ENCODE data around the gene PDE4D.

The PDE4D gene

DNA sequence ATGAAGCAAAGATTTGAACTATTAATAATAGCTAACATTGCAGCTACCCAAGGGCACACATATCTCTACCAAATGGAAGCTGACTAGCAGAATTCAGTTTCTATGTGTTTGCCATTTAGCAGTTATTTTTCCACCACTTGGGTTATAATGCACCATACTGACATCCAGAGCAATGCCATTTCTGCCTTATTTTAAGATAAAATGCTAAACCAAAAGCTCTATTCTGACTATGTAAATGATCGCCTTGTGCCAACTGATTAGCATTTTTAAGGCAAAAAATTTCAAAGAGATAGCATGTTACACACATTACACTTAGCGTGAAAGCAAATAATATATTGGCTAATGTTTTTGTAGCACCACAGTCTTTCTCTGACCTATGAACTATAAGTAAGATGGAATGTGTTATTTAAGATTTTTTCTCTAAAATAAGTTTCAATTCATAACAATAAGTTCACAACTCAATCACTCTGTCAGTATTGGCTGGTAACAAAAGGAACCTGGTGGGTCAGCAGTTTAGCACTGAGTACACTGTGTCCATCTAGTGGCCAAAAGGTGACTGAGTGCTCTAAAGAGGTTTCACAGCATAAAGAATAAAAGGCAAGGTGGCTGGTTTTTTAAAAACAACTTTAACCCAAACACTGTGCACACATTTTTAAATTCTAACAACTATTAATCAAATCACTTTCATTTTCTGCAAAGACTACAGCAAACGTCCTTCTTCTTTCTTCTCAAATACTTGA is 443.5 kb downstream of the PDE4D start:
- Mint-ChIP-seq H3K27me3 (no peaks in the 10 kb centered on the region), H3K27ac (no peak overlapping the region), H3K4me3 (no peak overlapping the region), H3K36me3 (no peaks in the 10 kb centered on the region), H3K9me3 (no peaks in the 10 kb centered on the region), H3K4me1 (no peaks in the 10 kb centered on the region)
- CTCF ChIA-PET = no interaction called here
- no peak for DNase-seq

DNA sequence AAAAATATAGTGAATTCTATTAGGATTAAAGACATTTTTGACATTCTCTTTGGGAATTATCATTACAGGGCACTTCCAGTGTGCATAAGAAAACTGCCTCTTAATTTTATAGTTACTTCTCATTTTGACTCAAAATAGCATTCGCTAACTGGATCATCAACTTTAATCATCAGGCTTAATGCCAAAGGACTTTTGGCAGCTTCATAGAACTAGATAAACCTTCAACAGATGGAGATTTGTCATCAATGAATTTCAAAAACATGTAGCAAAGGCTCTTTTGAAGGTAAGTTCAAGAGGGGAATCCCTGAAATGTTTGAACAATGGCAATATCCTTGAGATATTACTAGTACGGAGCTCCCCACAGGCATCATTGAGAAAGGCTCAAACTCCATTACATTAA is 447.2 kb downstream of the PDE4D start:
- H3K4me1 Mint-ChIP-seq = no peaks in the 10 kb centered on the region
- H3K4me3 Mint-ChIP-seq = no peak overlapping the region
- no peak overlapping the region for H3K27ac Mint-ChIP-seq
- H3K9me3 Mint-ChIP-seq = no peaks in the 10 kb centered on the region
- H3K27me3 Mint-ChIP-seq = no peaks in the 10 kb centered on the region
- no peaks in the 10 kb centered on the region for H3K36me3 Mint-ChIP-seq
- no peak for DNase-seq
- CTCF ChIA-PET = no interaction called here

DNA sequence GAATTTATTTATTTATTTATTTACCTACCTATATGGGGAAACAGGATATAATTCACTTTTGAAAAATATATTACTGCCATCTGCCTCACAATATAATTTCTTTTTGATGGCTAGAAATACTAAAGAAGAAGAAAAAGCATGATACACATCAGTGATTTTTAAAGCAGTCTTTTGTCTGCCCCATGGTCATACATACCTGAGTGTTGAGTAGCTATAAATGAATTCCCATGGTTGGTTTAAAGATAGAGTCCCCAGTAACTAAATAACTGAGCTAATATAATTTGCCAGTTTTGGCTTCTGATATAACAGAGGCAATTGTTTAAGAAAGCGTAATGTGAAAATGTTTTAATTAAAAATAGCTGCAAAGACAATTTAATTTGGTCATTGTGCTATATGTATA is 447.8 kb downstream of the PDE4D start:
- H3K27me3 Mint-ChIP-seq = no peaks in the 10 kb centered on the region
- H3K27ac Mint-ChIP-seq = no peak overlapping the region
- CTCF ChIA-PET = no interaction called here
- H3K4me1 Mint-ChIP-seq = no peaks in the 10 kb centered on the region
- H3K36me3 Mint-ChIP-seq = no peaks in the 10 kb centered on the region
- DNase-seq = no peak
- H3K4me3 Mint-ChIP-seq = no peak overlapping the region
- H3K9me3 Mint-ChIP-seq = no peaks in the 10 kb centered on the region

GRCh38 chr5:59439303-59439702 is 454.2 kb downstream of the PDE4D start:
- no peak overlapping the region for H3K4me3 Mint-ChIP-seq
- no peaks in the 10 kb centered on the region for H3K27me3 Mint-ChIP-seq
- H3K36me3 Mint-ChIP-seq = no peaks in the 10 kb centered on the region
- no peak for DNase-seq
- H3K27ac Mint-ChIP-seq = no peak overlapping the region
- H3K4me1 Mint-ChIP-seq = no peaks in the 10 kb centered on the region
- CTCF ChIA-PET = no interaction called here
- H3K9me3 Mint-ChIP-seq = no peaks in the 10 kb centered on the region

DNA sequence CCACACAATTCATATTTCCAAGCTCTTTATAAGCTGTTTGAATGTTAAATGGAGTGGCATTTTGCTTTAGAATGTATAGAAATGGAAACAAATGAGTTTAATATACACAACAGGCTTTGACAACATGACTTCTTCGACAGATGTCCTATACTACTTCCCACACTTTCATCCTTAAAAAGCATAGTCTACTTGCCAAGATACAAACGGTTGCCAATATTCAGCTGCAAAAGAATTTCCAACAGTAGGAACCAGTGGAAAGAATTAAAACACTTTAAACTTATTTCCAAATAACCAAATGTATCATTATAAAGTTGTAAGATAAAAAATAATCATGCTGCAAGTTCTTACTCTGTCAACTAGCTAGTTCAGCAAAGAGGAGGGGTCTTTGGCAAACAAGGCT is 456.4 kb downstream of the PDE4D start:
- H3K9me3 Mint-ChIP-seq = no peaks in the 10 kb centered on the region
- no peak overlapping the region for H3K27ac Mint-ChIP-seq
- no peak for DNase-seq
- no peaks in the 10 kb centered on the region for H3K27me3 Mint-ChIP-seq
- H3K36me3 Mint-ChIP-seq = no peaks in the 10 kb centered on the region
- no peak overlapping the region for H3K4me3 Mint-ChIP-seq
- H3K4me1 Mint-ChIP-seq = no peaks in the 10 kb centered on the region
- CTCF ChIA-PET = no interaction called here

GRCh38 chr5:59436364-59437148 is 457.0 kb downstream of the PDE4D start:
- H3K27ac Mint-ChIP-seq = no peak overlapping the region
- H3K4me3 Mint-ChIP-seq = no peak overlapping the region
- H3K4me1 Mint-ChIP-seq = no peaks in the 10 kb centered on the region
- CTCF ChIA-PET = no interaction called here
- DNase-seq = no peak
- no peaks in the 10 kb centered on the region for H3K9me3 Mint-ChIP-seq
- H3K27me3 Mint-ChIP-seq = no peaks in the 10 kb centered on the region
- no peaks in the 10 kb centered on the region for H3K36me3 Mint-ChIP-seq

DNA sequence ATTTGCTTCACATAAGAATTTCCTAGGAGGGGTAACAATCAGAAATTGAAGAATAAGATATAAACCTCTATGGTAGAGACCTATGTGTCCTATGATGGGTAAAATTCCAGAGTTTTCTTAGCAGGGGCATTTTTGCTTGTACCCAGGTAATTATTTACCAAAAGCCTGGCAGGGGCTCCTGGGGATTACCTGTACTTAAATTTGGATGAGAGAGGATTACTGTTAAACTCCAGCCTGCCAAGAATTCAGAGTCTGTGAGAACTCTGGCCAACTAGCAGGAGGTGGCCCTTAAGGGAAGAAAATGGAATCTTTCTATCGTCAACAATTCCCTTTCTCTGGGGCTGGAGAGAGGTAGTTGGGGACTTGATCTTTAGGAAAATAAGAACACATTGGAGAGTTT is 460.4 kb downstream of the PDE4D start:
- Mint-ChIP-seq H3K36me3 (no peaks in the 10 kb centered on the region), H3K4me3 (no peak overlapping the region), H3K9me3 (no peaks in the 10 kb centered on the region), H3K27ac (no peak overlapping the region), H3K27me3 (no peaks in the 10 kb centered on the region), H3K4me1 (no peaks in the 10 kb centered on the region)
- DNase-seq = no peak
- CTCF ChIA-PET = no interaction called here

GRCh38 chr5:59430066-59430685 is 463.4 kb downstream of the PDE4D start:
- Mint-ChIP-seq H3K4me3 (no peak overlapping the region), H3K4me1 (no peaks in the 10 kb centered on the region), H3K27me3 (no peaks in the 10 kb centered on the region), H3K9me3 (no peaks in the 10 kb centered on the region), H3K27ac (no peak overlapping the region), H3K36me3 (no peaks in the 10 kb centered on the region)
- no peak for DNase-seq
- CTCF ChIA-PET = no interaction called here

GRCh38 chr5:59428391-59428790 is 465.1 kb downstream of the PDE4D start:
- Mint-ChIP-seq H3K27ac (no peak overlapping the region), H3K36me3 (no peaks in the 10 kb centered on the region), H3K9me3 (no peaks in the 10 kb centered on the region), H3K27me3 (no peaks in the 10 kb centered on the region), H3K4me3 (no peak overlapping the region), H3K4me1 (no peaks in the 10 kb centered on the region)
- DNase-seq = no peak
- CTCF ChIA-PET = no interaction called here

DNA sequence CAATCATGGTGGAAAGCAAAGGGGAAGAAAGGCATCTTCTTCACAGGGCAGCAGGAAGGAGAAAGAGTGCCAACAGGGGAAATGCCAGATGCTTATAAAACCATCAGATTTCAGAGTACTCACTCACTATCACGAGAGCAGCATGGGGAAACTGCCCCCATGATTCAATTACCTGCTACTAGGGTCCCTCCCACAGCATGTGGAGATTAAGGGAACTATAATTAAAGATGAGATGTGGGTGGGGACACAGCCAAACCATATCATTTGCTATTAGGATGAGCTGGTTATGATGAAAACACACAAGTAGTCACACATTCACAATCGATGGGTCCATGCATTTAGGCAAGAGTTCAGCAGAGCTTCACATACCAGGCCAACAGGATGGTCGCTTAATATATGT is 469.0 kb downstream of the PDE4D start:
- no peaks in the 10 kb centered on the region for H3K36me3 Mint-ChIP-seq
- CTCF ChIA-PET = no interaction called here
- no peak overlapping the region for H3K4me3 Mint-ChIP-seq

GRCh38 chr5:59423021-59423420 is 470.5 kb downstream of the PDE4D start:
- Mint-ChIP-seq H3K27me3 (no peaks in the 10 kb centered on the region), H3K9me3 (no peaks in the 10 kb centered on the region), H3K36me3 (no peaks in the 10 kb centered on the region), H3K4me3 (no peak overlapping the region), H3K27ac (no peak overlapping the region), H3K4me1 (no peaks in the 10 kb centered on the region)
- no peak for DNase-seq
- CTCF ChIA-PET = no interaction called here

More for the DNA sequence above, 469.0 kb downstream of the PDE4D start:
- no peak for DNase-seq
- Mint-ChIP-seq H3K27ac (no peak overlapping the region), H3K27me3 (no peaks in the 10 kb centered on the region), H3K9me3 (no peaks in the 10 kb centered on the region), H3K4me1 (no peaks in the 10 kb centered on the region)

- Mint-ChIP-seq H3K27me3 (no peaks in the 10 kb centered on the region), H3K4me1 (no peaks in the 10 kb centered on the region), H3K4me3 (no peak overlapping the region), H3K36me3 (no peaks in the 10 kb centered on the region), H3K9me3 (no peaks in the 10 kb centered on the region), H3K27ac (no peak overlapping the region)
- DNase-seq = no peak
- CTCF ChIA-PET = no interaction called here
These were observed 471.3 kb downstream of the PDE4D start for GRCh38 chr5:59421986-59422941.

GRCh38 chr5:59420596-59420995 is 472.9 kb downstream of the PDE4D start:
- no peak for DNase-seq
- H3K4me3 Mint-ChIP-seq = no peak overlapping the region
- CTCF ChIA-PET = no interaction called here
- no peak overlapping the region for H3K27ac Mint-ChIP-seq
- no peaks in the 10 kb centered on the region for H3K9me3 Mint-ChIP-seq
- H3K4me1 Mint-ChIP-seq = no peaks in the 10 kb centered on the region
- no peaks in the 10 kb centered on the region for H3K36me3 Mint-ChIP-seq
- no peaks in the 10 kb centered on the region for H3K27me3 Mint-ChIP-seq

DNA sequence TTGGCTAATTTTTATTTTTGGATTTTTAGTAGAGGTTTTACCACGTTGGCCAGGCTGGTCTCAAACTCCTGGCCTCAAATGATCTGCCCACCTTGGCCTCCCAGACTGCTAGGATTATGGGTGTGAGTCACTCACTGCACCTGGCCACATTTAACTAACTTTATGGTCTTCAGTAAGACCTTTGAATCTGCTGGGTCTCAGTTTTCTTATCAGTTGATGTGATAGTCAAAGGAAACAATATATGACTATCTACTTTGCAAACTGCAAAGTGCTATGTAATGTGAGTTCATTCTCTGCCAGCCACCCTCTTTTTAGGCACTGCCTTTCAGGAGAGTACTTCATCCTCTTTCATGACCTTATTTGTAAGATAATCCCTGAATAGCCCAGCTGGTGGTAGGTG is 474.7 kb downstream of the PDE4D start:
- Mint-ChIP-seq H3K4me3 (no peak overlapping the region), H3K36me3 (no peaks in the 10 kb centered on the region), H3K9me3 (no peaks in the 10 kb centered on the region), H3K27me3 (no peaks in the 10 kb centered on the region), H3K4me1 (no peaks in the 10 kb centered on the region), H3K27ac (no peak overlapping the region)
- CTCF ChIA-PET = no interaction called here
- DNase-seq = no peak

All from activated naive CD4-positive, alpha-beta T cell treated with anti-CD3 and anti-CD28 coated beads, Interleukin-2, amount 10 ng/mL, durations not matched to agents 7 days and 5 days (primary cell).